Esophagus squamous epithelium (tissue), 4 donors: Measurements from ENCODE around the gene MAD2L2.

Experiments used
- CTCF ChIP-seq, 6 experiments: fragments of 450-650 bp in 4 of 6; fragments of 200-600 bp in 2 of 6; sonication (generic) in 2 of 6; IDR thresholded peaks; one replicate each; pipeline ENCODE4 v1.5.1; 2016 to 2019; ENCODE audit warnings: antibody characterized with exemption in 6 of 6, mild to moderate bottlenecking in 4 of 6, moderate library complexity in 4 of 6
- POLR2A ChIP-seq, 4 donors: fragments of 450-650 bp; IDR thresholded peaks; one replicate each; pipeline ENCODE4 v1.6.1; 2017; ENCODE audit warnings: antibody characterized with exemption in 4 of 4, mild to moderate bottlenecking in 4 of 4, moderate library complexity in 3 of 4

GRCh38 chr1:11681071-11681771, at the start of gene MAD2L2:
- TF ChIP-seq CTCF (IDR thresholded peaks at IDR 0.05) (no peak), POLR2A (IDR thresholded peaks at IDR 0.05) (peak in 2 of 4 donors; percentile 48 to 69)
